Endothelial cell of umbilical vein (primary cell): ENCODE data around the gene CACNG5. TPM values are rescaled to one million over a fixed set of nuclear protein-coding genes. Genes with fewer than 3 reads are reported as not detected.

Experiments used
- BruUV-seq: library from RNA; stranded (reverse); fragments of 400-500 nt; replicated peaks from 2 replicates; lab custom pipeline; 2021; lab: Mats Ljungman, UMichigan
- CTCF ChIA-PET: fragments of 300-600, 350-600 bp; sonication (Branson Sonifier 250); formaldehyde crosslinking; loops from one replicate; lab custom pipeline; 2021; ENCODE audit warnings: antibody characterized with exemption, inconsistent platforms; lab: Charles Lee
- POLR2A ChIA-PET: fragments of 300-600, 350-600 bp; sonication (Branson Sonifier 250); formaldehyde crosslinking; loops from one replicate; lab custom pipeline; 2021; ENCODE audit warnings: antibody characterized with exemption, inconsistent platforms; lab: Charles Lee
- DNase-seq: peaks from one replicate; pipeline ENCODE4 v3.0.0-alpha.2; 2011; ENCODE audit warnings: low read depth, low spot score
- FAIRE-seq: peaks from 2 replicates; lab custom pipeline; 2011; peaks lifted over from hg19 to GRCh38; lab: Jason Lieb, UNC
- H2AFZ ChIP-seq: 2 replicates; pipeline ENCODE4 v1.6.0; 2012; ENCODE audit warnings: low read depth, low read length, control low read depth, inconsistent platforms
- H3K27ac ChIP-seq: 2 replicates; pipeline ENCODE4 v1.5.1; 2011; ENCODE audit warnings: low read depth, mild to moderate bottlenecking, control low read depth, low read length, moderate library complexity; ENCODE audit not compliant: insufficient read depth
- H3K27me3 ChIP-seq, 2 experiments: 2 replicates each; pipeline versions ENCODE4 v1.6.0 to v1.6.1; 2011; ENCODE audit warnings: low read length in 2 of 2, mixed read lengths in 1 of 2; ENCODE audit not compliant: control insufficient read depth in 2 of 2, insufficient read depth in 2 of 2
- H3K36me3 ChIP-seq, 2 experiments: 2 replicates in 1 of 2; 3 replicates in 1 of 2; pipeline ENCODE4 v1.5.1; 2011; ENCODE audit warnings: low read length in 2 of 2, mild to moderate bottlenecking in 1 of 2, moderate library complexity in 1 of 2; ENCODE audit not compliant: control insufficient read depth in 2 of 2, insufficient read depth in 2 of 2; ENCODE audit errors: extremely low read depth in 1 of 2
- H3K4me1 ChIP-seq: 3 replicates; pipeline ENCODE4 v1.5.1; 2011; ENCODE audit warnings: mild to moderate bottlenecking, low read length; ENCODE audit not compliant: control insufficient read depth, insufficient read depth; ENCODE audit errors: extremely low read depth
- H3K4me2 ChIP-seq: 2 replicates; pipeline ENCODE4 v1.6.1; 2011; ENCODE audit warnings: low read length, control low read depth, mixed read lengths; ENCODE audit not compliant: insufficient read depth
- H3K4me3 ChIP-seq, 3 experiments: fragments of 200-600 bp in 1 of 3; sonication (generic), shearing (Covaris generic) in 1 of 3; replicated peaks in 1 of 3; 2 replicates each; pipeline ENCODE4 v1.5.1; 2011 to 2016; ENCODE audit warnings: control low read depth in 3 of 3, low read length in 3 of 3, mild to moderate bottlenecking in 2 of 3, inconsistent platforms in 1 of 3, low read depth in 1 of 3, moderate library complexity in 1 of 3; ENCODE audit not compliant: insufficient read depth in 1 of 3
- H3K79me2 ChIP-seq: 2 replicates; pipeline ENCODE4 v1.6.0; 2012; ENCODE audit warnings: low read length, inconsistent platforms; ENCODE audit not compliant: control insufficient read depth, insufficient read depth
- H3K9ac ChIP-seq: replicated peaks from 2 replicates; pipeline ENCODE3; 2011; ENCODE audit warnings: low read length, control low read depth; ENCODE audit not compliant: insufficient read depth; ENCODE audit errors: extremely low read depth
- H3K9me1 ChIP-seq: replicated peaks from 3 replicates; pipeline ENCODE4 v1.6.0; 2011; ENCODE audit warnings: mild to moderate bottlenecking, low read length; ENCODE audit not compliant: control insufficient read depth, insufficient read depth; ENCODE audit errors: extremely low read depth
- H3K9me3 ChIP-seq: replicated peaks from 2 replicates; pipeline ENCODE4 v1.5.1; 2012; ENCODE audit warnings: low read length, inconsistent platforms; ENCODE audit not compliant: control insufficient read depth, insufficient read depth
- H4K20me1 ChIP-seq: replicated peaks from 2 replicates; pipeline ENCODE3; 2011; ENCODE audit warnings: mild to moderate bottlenecking, low read length; ENCODE audit not compliant: control insufficient read depth, insufficient read depth; ENCODE audit errors: extremely low read depth
- CTCF ChIP-seq, 2 donors: IDR thresholded peaks; 1 replicate in 1 of 2; 2 replicates in 1 of 2; pipeline ENCODE4 v1.5.1; 2011; ENCODE audit warnings: low read length in 2 of 2, mild to moderate bottlenecking in 2 of 2, moderate library complexity in 2 of 2, control low read depth in 1 of 2, inconsistent platforms in 1 of 2, low read depth in 1 of 2; ENCODE audit not compliant: insufficient read depth in 1 of 2; ENCODE audit errors: extremely low read depth in 1 of 2
- EZH2 ChIP-seq: IDR thresholded peaks from 2 replicates; pipeline ENCODE4 v1.6.1; 2012; ENCODE audit warnings: borderline replicate concordance, low read depth, mild to moderate bottlenecking, moderate library complexity, low read length, inconsistent platforms; ENCODE audit not compliant: severe bottlenecking
- FOS ChIP-seq: IDR thresholded peaks from 2 replicates; pipeline ENCODE4 v1.6.1; 2011; ENCODE audit warnings: mild to moderate bottlenecking, low read length, moderate library complexity, borderline replicate concordance; ENCODE audit not compliant: insufficient read depth
- GATA2 ChIP-seq: IDR thresholded peaks from 2 replicates; pipeline ENCODE4 v1.7.0; 2011; ENCODE audit warnings: low read depth, mild to moderate bottlenecking, moderate library complexity, mixed read lengths, low read length; ENCODE audit not compliant: insufficient read length, insufficient read depth
- JUN ChIP-seq: IDR thresholded peaks from 2 replicates; pipeline ENCODE4 v1.6.1; 2011; ENCODE audit warnings: borderline replicate concordance, low read depth; ENCODE audit not compliant: insufficient read length, insufficient read depth
- MYC ChIP-seq: IDR thresholded peaks from one replicate; pipeline ENCODE4 v1.6.1; 2011; ENCODE audit warnings: mild to moderate bottlenecking, low read depth, low read length
- POLR2A ChIP-seq: IDR thresholded peaks from 2 replicates; pipeline ENCODE4 v1.6.1; 2012; ENCODE audit warnings: low read depth, mild to moderate bottlenecking, control low read depth, low read length
- POLR2AphosphoS5 ChIP-seq: IDR thresholded peaks from 2 replicates; pipeline ENCODE4 v1.6.1; 2012; ENCODE audit warnings: low read depth, mild to moderate bottlenecking, control low read depth, low read length, moderate library complexity; ENCODE audit not compliant: insufficient read depth
- dilution Hi-C: fragments of 300-500 bp; cut with MboI; formaldehyde crosslinking; loops from one replicate; pipeline ENCODE4 v1.15.0; 2019; ENCODE audit warnings: low sequenced_read_pairs; ENCODE audit not compliant: extremely low pct_ligation_motif_present
- intact Hi-C: fragments of 100-400 bp; cut with micrococcal nuclease; formaldehyde crosslinking; loops from one replicate; pipeline ENCODE4 v1.10.0; 2022
- polyA plus RNA-seq, 4 experiments: library from polyadenylated mRNA; depleted of rRNA in 3 of 4; stranded (reverse) in 3 of 4; unstranded in 1 of 4; fragments of >200 nt; gene quantifications; 2 replicates each; pipeline versions ENCODE4 v1.2.1 to v1.2.3, GENCODE V29; 2011 to 2012; ENCODE audit warnings: missing spikeins in 1 of 4
- total RNA-seq: library from RNA; stranded (reverse); gene quantifications from 2 replicates; pipeline ENCODE4 v1.2.3, GENCODE V29; 2021
- TF ChIP-seq, protein P1 (sequence below): IDR thresholded peaks from 2 replicates; pipeline ENCODE4 v1.6.1; 2011; ENCODE audit not compliant: insufficient read depth, insufficient read length

CACNG5 gene
- total and polyA plus RNA-seq, 2 donors (not counting 3 experiments of a cell fraction or from before 2014, with no cell fraction given), result not detected

GRCh38 chr17:66928949-66929348, 94.0 kb downstream of the CACNG5 start:
- POLR2A ChIA-PET, result no interaction called here
- DNase-seq (no peak), FAIRE-seq (no peak)
- Histone ChIP-seq H3K9ac (no peak overlapping the region), H3K27me3 (peaks cover 3 to 9% of the 10 kb centered on the region in 2 experiments), H3K9me3 (no peaks in the 10 kb centered on the region), H3K36me3 (no peaks in the 10 kb centered on the region), H4K20me1 (no peaks in the 10 kb centered on the region), H3K4me3 (no peak overlapping the region), H3K4me2 (no peak overlapping the region), H3K79me2 (no peaks in the 10 kb centered on the region), H3K27ac (no peak overlapping the region), H3K4me1 (no peaks in the 10 kb centered on the region), H2AFZ (no peak overlapping the region), H3K9me1 (no peaks in the 10 kb centered on the region)
- BruUV-seq, result no TSS peak
- TF ChIP-seq CTCF (IDR thresholded peaks at IDR 0.05; ENCODE audit: extremely low read depth in 1 of 2, insufficient read depth in 1 of 2, low read depth in 1 of 2, low read length in 2 of 2) (no peak), POLR2AphosphoS5 (no peak), JUN (no peak), EZH2 (no peak), POLR2A (no peak), FOS (no peak), GATA2 (no peak), MYC (no peak)
- TF ChIP-seq, protein P1, sequence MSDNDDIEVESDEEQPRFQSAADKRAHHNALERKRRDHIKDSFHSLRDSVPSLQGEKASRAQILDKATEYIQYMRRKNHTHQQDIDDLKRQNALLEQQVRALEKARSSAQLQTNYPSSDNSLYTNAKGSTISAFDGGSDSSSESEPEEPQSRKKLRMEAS, result no peak
- intact Hi-C loops, result no loop called here
- CTCF ChIA-PET, result no interaction called here
- dilution Hi-C loops, result no loop called here
